ENCODE results near the gene DCAF12.

DCAF12 gene

DNA sequence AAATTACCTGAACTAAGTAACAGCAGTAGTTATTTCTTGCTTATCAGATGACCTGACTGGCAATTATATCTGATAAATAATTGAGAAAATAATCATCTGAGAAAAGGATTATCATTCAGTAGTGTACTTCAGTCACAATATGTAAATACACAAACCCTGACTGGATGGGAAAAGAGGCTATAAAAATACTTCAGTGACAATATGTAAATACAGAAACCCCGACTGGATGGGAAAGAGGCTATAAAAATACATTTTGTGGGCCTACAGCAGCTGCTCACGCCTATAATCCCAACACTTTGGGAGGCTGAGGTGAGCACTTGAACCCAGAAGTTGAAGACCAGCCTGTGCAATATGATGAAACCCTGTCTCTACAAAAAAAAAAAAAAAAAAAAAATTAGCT is 88.9 kb downstream of the DCAF12 start:
- H3K4me2 ChIP-seq (ENCODE audit: low read length) = no peak overlapping the region
- no peak overlapping the region for H2AFZ ChIP-seq
- no peaks in the 10 kb centered on the region for H3K27me3 ChIP-seq (ENCODE audit: control insufficient read depth, insufficient read depth, low read length)
- H3K79me2 ChIP-seq = peaks cover 6% of the 10 kb centered on the region
- no peak overlapping the region for H3K9ac ChIP-seq
- H3K27ac ChIP-seq = no peak overlapping the region
- no peak for TF ChIP-seq CTCF (IDR thresholded peaks at IDR 0.05)
- H3K4me3 ChIP-seq (ENCODE audit: low read depth, low read length) = no peak overlapping the region
- no peaks in the 10 kb centered on the region for H3K4me1 ChIP-seq
- H3K36me3 ChIP-seq (ENCODE audit: control insufficient read depth, insufficient read depth, low read length) = no peaks in the 10 kb centered on the region
- H3K9me3 ChIP-seq (ENCODE audit: control insufficient read depth, low read length) = no peaks in the 10 kb centered on the region

DNA sequence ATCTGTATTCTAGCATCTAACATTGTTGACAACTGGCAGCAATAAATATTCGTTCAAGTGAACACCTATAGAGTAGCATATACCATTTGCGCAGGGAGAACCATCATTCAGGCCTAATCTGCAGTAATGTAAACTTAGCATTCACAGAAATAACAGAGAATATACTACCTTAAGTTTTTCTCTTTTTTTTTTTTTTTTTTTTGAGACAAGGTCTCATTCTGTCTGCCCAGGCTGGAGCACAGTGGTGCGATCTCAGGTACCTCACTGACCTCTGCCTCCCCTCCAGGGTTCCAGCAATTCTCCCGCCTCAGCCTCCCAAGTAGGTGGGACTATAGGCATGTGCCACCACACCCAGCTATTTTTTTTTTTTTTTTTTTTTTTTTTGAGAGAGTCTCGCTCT is 89.9 kb downstream of the DCAF12 start:
- Histone ChIP-seq H3K9ac (no peak overlapping the region), H3K79me2 (peaks cover 6% of the 10 kb centered on the region), H3K4me2 (ENCODE audit: low read length) (no peak overlapping the region), H3K9me3 (ENCODE audit: control insufficient read depth, low read length) (no peaks in the 10 kb centered on the region), H3K27me3 (ENCODE audit: control insufficient read depth, insufficient read depth, low read length) (no peaks in the 10 kb centered on the region), H3K4me1 (no peaks in the 10 kb centered on the region), H2AFZ (no peak overlapping the region), H3K36me3 (ENCODE audit: control insufficient read depth, insufficient read depth, low read length) (no peaks in the 10 kb centered on the region), H3K4me3 (ENCODE audit: low read depth, low read length) (no peak overlapping the region), H3K27ac (no peak overlapping the region)
- no peak for TF ChIP-seq CTCF (IDR thresholded peaks at IDR 0.05)
